H1 (cell line): ENCODE data around the gene DDX5.

Experiments
- EZH2 ChIP-seq: fragments of 200-600 bp; sonication (generic); IDR thresholded peaks from 2 replicates; pipeline ENCODE4 v1.7.1; 2012; ENCODE audit warnings: low read depth, mild to moderate bottlenecking, moderate library complexity, low read length, inconsistent platforms; ENCODE audit not compliant: severe bottlenecking
- GABPA ChIP-seq: IDR thresholded peaks from 2 replicates; pipeline ENCODE4 v1.6.1; 2011; ENCODE audit warnings: mild to moderate bottlenecking, low read length, moderate library complexity, borderline replicate concordance; ENCODE audit not compliant: insufficient read depth
- JUND ChIP-seq: IDR thresholded peaks from 2 replicates; pipeline ENCODE4 v1.6.1; 2011; ENCODE audit warnings: mild to moderate bottlenecking, improper control_type of control experiment, low read length
- POLR2AphosphoS5 ChIP-seq: IDR thresholded peaks from 2 replicates; pipeline ENCODE4 v1.6.1; 2011; ENCODE audit warnings: low read depth, low read length
- TEAD4 ChIP-seq: IDR thresholded peaks from 2 replicates; pipeline ENCODE4 v1.6.1; 2012; ENCODE audit warnings: low read depth, low read length, inconsistent platforms, mixed read lengths

DNA sequence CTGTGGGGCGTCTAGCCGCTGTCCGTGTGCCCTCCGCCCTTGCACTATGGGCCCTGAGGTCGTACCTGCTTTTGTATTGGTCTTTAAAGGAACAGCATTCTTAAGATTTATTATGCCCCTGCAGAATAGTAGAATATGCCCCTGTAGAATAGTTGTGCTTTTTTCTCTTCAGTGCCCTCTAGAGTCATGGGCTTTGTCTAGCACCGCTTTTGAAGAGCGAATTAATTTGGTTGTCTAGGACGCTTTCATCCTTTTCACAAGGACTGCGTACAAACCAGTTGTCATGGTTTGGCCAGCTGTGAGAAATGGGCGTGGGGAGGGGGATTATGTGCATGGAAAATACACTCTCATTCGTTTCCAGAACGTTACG is 1.3 kb upstream of the DDX5 start:
- TF ChIP-seq GABPA, result no peak
- TF ChIP-seq JUND, result no peak
- no peak for TF ChIP-seq TEAD4
- TF ChIP-seq POLR2AphosphoS5, result no peak
- no peak for TF ChIP-seq EZH2
